ENCODE measurements around the gene SLC25A27.

The SLC25A27 gene

DNA sequence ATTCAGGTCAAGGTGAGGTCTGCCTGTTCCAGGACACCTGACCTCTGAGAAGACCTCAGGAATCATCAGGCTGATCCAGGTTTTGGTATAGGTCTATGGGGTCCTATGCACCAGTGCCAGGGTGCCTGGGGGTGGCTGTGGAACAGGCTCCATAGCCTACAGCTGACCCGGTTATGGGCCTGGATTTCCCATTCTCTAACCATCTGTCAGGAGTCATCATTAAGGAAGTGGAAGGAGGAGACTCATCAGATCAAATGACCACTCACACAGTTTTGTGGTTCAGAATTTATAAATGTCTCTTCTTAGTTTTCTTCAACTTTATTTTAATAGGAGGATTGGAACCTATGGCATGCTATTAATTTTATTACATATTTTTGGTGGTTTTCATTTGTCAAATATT, 67.6 kb downstream of the SLC25A27 start:
- no peak for DNase-seq

Data from hippocampal formation (tissue), 2 donors.